Right cardiac atrium (tissue), 5 donors: Measurements from ENCODE around the gene TMEM60. TPM values are rescaled to one million over a fixed set of nuclear protein-coding genes. Genes with fewer than 3 reads are reported as not detected.

Source experiments
- ATAC-seq, 2 donors: fragments of 200-7000 bp; cut with Tn5 transposase; one replicate each; pipeline versions ENCODE4 v1.8.0 to v1.9.1; 2020; ENCODE audit warnings: moderate library complexity in 2 of 2, mild to moderate bottlenecking in 1 of 2
- DNase-seq, 3 donors: peaks; one replicate each; pipeline ENCODE4 v3.0.0-alpha.2; 2020
- H3K27ac ChIP-seq: one replicate; pipeline ENCODE4 v1.5.1; 2013; ENCODE audit warnings: mild to moderate bottlenecking, low read length, control low read depth, moderate library complexity
- H3K27me3 ChIP-seq: one replicate; pipeline ENCODE4 v1.6.1; 2013; ENCODE audit not compliant: control insufficient read depth, insufficient read depth
- H3K4me1 ChIP-seq: one replicate; pipeline ENCODE4 v1.6.1; 2013; ENCODE audit warnings: low read length; ENCODE audit not compliant: control insufficient read depth, insufficient read depth
- H3K4me3 ChIP-seq: one replicate; pipeline ENCODE4 v1.5.1; 2013; ENCODE audit warnings: low read length, control low read depth
- H3K9me3 ChIP-seq: one replicate; pipeline ENCODE4 v1.6.1; 2013; ENCODE audit warnings: low read length; ENCODE audit not compliant: control insufficient read depth
- WGBS: extraction: QIAGEN DNeasy Blood & Tissue Kit; methylation state at CpG from one replicate; pipeline ENCODE4 v1.1.7; 2013; 5-methylcytosine and 5-hydroxymethylcytosine counted together
- intact Hi-C, 4 donors: fragments of 100-400 bp; cut with DNase I; formaldehyde crosslinking; loops; one replicate each; pipeline versions ENCODE4 v1.11.0 to v1.14.0; 2022 to 2023
- polyA plus RNA-seq: library from polyadenylated mRNA; stranded (reverse); fragments of 200-250 nt; gene quantifications from one replicate; pipeline ENCODE4 v1.2.3, GENCODE V29; 2013
- total RNA-seq, 4 donors: library from RNA; stranded (reverse); fragmentation: NEBNext Ultra II Directional; extraction: Animal tissue kit (Norgen Biotek cat#: 25700); gene quantifications; one replicate each; pipeline ENCODE4 v1.2.1, GENCODE V29; 2021
- donor health status: healthy with polysubstance abuse.
- donor health status: DM: no; HTN: yes; CAD: no.
- donor health status: DM: no; HTN: no; CAD: no.
- donor health status: DM: no; HTN: yes; CAD: no; lungs with severe emphysema.
- donor health status: DM: yes; HTN: yes; CAD: no.

The TMEM60 gene
- total and polyA plus RNA-seq, 5 donors = 7.9 to 16.3 (median 9.2) TPM

DNA sequence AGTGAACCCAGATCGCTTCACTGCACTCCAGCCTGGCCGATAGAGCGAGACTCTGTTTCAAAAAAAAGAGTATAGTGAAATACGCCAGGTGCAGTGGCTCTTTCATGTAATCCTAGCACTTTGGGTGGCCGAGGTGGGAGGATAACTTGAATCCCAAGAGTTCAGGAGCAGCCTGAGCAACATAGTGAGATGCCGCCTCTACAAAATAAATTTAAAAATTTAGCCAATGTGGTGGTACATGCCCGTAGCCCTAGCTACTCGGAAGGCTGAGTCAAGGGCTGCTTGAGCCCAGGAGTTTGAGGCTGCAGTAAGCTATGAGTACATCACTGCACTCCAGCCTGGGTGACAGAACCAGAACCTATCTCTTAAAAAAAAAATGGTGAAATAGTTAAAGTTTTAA is 27.9 kb downstream of the TMEM60 start:
- Histone ChIP-seq H3K4me1 (peaks cover 1% of the 10 kb centered on the region), H3K9me3 (no peaks in the 10 kb centered on the region), H3K4me3 (no peak overlapping the region), H3K27ac (no peak overlapping the region), H3K27me3 (no peaks in the 10 kb centered on the region)
- 92% methylated on average over 8 of the region's 8 CpGs for WGBS
- ATAC-seq = no peak
- intact Hi-C loops = no loop called here
- DNase-seq = no peak

DNA sequence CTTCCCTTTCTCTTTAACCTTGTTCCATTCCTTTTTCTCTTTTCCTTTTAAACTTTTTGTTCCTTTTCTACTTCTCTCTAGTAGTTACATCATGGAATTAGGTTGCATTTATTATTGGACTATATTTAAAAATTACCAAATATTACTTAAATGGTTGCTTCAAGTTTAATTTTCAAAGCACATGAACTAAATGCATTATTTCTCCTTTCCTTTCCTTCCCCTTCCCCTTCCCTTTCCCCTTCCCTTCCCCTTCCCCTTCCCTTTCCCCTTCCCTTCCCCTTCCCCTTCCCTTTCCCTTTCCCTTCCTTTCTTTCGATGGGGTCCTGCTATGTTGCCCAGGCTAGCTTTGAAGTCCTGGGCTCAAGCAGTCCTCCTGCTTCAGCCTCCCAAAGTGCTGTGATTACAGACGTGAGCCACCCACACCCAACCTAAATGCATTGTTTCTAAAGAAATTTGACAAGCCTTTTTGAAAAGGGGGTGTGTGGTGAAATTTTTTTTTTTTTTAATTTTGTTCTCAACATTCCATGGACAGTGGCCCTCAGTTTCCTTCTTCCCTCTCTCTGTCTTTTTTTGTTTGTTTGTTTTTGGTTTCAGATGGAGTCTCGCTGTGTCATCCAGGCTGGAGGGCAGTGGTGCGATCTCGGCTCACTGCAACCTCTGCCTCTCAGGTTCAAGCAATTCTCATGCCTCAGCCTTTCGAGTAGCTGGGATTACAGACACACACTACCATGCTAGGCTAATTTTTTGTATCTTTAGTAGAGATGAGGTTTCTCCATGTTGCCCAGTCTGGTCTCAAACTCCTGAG is 31.2 kb downstream of the TMEM60 start:
- no peak for DNase-seq
- Histone ChIP-seq H3K4me3 (no peak overlapping the region), H3K9me3 (no peaks in the 10 kb centered on the region), H3K4me1 (peaks cover 1% of the 10 kb centered on the region), H3K27me3 (no peaks in the 10 kb centered on the region), H3K27ac (no peak overlapping the region)
- WGBS = 89% methylated on average over 6 of the region's 6 CpGs
- intact Hi-C loops = loop anchor here in 1 of 4 donors (10.0 kb wide), 1 partner anchor 112 kb away; no protein-coding TSS in a partner anchor
- ATAC-seq = no peak

DNA sequence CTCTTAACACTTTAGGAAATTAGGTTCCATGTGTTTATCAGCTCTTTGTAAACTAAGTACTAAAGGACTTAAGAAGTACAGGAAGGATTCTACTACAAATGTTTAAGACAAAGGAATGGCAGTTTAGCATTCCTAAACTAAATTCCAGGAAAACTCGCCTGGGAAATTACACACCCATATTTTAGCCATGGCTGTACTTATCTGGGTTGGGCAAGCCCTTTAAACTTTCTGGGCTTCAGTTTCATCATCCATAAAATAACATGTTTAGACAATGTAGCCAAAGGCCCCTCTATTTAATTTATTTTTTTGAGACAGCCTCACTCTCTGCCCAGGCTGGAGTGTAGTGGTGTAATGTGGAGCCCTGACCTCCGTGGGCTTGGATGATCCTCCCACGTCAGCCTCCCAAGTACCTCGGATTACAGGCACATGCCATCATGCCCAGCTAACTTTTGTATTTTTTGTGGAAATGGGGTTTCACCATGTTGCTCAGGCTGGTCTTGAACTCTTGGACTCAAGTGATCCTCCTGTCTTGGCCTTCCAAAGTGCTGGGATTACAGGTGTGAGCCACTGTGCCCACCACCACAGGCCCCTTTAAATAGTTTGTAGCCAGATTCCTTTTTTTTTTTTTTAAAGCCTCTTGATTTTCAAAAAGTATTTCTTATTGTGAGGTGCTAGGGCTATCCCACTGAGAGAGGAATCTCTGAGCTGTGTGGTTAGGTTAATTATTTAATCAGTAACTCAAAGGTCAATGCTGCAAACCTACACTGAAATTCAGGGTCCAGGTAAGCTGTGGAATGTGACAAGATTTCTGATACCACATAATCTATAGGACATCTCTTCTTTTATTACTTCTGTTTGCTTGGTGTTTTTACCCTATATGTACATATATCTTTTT is 32.1 kb downstream of the TMEM60 start:
- intact Hi-C loops = loop anchor here in 1 of 4 donors (10.0 kb wide), 1 partner anchor 111 kb away; no protein-coding TSS in a partner anchor
- peaks cover 1% of the 10 kb centered on the region for H3K4me1 ChIP-seq
- H3K27me3 ChIP-seq = no peaks in the 10 kb centered on the region
- no peak overlapping the region for H3K27ac ChIP-seq
- WGBS = 92% methylated on average over 4 of the region's 4 CpGs
- no peak for DNase-seq
- no peak overlapping the region for H3K4me3 ChIP-seq
- peak in 1 of 2 donors; percentile 20 for ATAC-seq
- no peaks in the 10 kb centered on the region for H3K9me3 ChIP-seq

DNA sequence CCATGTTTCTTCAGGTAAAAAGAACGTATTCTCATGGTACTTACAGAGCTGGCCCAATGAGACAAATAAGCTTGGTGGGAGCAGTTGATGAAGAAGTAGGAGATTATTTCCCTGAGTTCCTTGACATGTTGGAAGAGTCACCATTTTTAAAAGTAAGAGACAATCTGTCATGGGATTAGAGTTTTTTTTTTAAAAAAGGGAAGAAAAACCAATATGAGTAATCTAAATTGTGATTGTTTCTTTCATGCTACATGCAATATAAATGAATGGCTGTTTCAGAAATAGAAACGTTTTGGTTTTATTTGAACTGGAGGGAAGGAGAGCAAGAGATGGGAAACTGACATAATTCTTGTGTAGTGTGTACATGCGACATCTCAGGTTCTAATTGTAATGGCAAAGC is 32.8 kb downstream of the TMEM60 start:
- ATAC-seq (no peak), DNase-seq (no peak)
- H3K4me1 ChIP-seq = peaks cover 1% of the 10 kb centered on the region
- intact Hi-C loops = loop anchor here in 1 of 4 donors (10.0 kb wide), 1 partner anchor 111 kb away; no protein-coding TSS in a partner anchor
- no peaks in the 10 kb centered on the region for H3K9me3 ChIP-seq
- H3K27ac ChIP-seq = no peak overlapping the region
- 72% methylated on average over 3 of the region's 3 CpGs for WGBS
- no peaks in the 10 kb centered on the region for H3K27me3 ChIP-seq
- no peak overlapping the region for H3K4me3 ChIP-seq

DNA sequence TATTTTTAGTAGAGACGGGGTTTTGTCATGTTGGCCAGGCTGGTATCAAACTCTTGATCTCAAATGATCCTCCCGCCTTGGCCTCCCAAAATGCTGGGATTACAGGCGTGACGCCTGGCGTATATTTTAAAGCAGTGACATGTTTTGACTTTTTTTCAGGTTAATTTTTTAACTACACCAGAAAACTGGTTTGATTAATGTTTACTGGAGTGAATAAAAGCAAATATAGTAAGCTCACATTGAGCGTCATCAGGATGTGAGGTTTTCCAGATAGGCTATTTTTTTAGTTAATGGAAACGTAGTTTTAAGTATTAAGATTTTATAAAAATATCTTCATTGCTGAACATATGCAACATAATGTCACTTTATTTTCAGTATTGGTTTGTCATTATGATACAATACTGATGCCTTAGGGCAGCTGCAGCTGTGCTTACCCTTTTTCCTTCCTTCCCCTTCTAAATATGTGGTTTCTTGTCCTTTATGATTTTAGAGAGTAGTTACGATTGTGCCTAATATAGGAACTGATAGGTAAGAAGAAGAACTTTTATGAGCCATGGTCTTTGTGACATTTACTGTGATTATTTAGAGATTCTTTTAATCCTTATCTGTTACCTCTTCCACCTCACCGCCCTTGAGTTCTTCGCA is 37.3 kb downstream of the TMEM60 start:
- Histone ChIP-seq H3K4me1 (no peaks in the 10 kb centered on the region), H3K27me3 (no peaks in the 10 kb centered on the region), H3K4me3 (no peak overlapping the region), H3K27ac (no peak overlapping the region), H3K9me3 (no peaks in the 10 kb centered on the region)
- WGBS = 89% methylated on average over 10 of the region's 10 CpGs
- ATAC-seq = no peak
- intact Hi-C loops = loop anchor here in 1 of 4 donors (10.0 kb wide), 1 partner anchor 106 kb away; no protein-coding TSS in a partner anchor
- DNase-seq = no peak

DNA sequence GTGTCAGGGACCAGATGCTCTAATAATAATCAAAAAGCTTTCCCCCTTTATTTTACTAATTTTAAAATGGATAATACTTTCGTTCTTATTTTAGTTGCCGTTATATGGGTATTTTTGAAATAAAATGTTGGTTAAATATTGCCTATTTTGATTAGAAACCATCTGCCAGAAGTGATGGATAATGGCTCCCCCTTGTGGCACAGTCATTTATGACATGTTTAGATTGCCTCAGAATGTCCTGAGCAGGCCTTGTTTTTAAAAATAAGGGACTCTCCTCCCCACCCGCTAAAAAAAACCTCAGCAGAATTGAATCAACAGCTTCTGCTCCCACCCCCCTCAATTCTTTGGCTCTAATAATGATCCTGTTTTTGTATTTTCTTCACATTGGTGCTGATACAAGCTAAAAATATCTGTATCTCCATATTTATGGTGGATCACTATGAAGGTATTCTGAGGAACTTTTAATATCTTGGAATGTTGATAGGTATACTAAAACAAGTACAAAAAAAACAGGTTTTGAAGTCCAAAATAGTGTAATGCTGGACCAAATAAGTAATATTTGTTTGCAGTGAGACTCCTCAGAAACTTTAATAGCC is 38.8 kb downstream of the TMEM60 start:
- Histone ChIP-seq H3K4me3 (no peak overlapping the region), H3K27ac (no peak overlapping the region), H3K9me3 (no peaks in the 10 kb centered on the region), H3K4me1 (no peaks in the 10 kb centered on the region), H3K27me3 (no peaks in the 10 kb centered on the region)
- peak; percentile 55 to 69 for ATAC-seq
- intact Hi-C loops = loop anchor here in 3 of 4 donors (2.0 to 5.0 kb wide), 4 partner anchors 101 to 109 kb away; no protein-coding TSS in a partner anchor
- DNase-seq = no peak
- WGBS = 2% methylated on average over 3 of the region's 3 CpGs

DNA sequence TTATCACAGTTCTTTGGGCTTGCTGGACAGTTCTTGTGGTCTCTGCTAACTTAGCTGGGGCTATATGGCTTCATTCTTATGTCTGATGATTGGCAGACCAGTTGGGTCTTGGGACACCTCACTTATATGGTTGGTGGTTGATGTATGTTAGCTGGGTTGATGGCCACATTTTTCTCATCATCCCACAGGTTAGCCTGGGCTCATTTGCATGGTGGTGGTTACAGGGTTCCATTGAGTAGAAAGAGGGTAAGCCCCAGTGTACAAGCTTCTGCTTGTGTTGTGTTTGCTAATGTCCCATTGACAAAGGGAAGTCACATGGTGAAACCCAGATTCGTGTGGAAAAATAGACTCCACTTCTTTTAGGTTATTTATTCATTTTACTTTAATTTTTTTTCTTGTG is 40.6 kb downstream of the TMEM60 start:
- 37% methylated on average over 1 of the region's 1 CpG for WGBS
- Histone ChIP-seq H3K27me3 (no peaks in the 10 kb centered on the region), H3K4me3 (no peak overlapping the region), H3K9me3 (no peaks in the 10 kb centered on the region), H3K4me1 (no peaks in the 10 kb centered on the region), H3K27ac (no peak overlapping the region)
- ATAC-seq (no peak), DNase-seq (no peak)
- intact Hi-C loops = loop anchor here in 1 of 4 donors (5.0 kb wide), 1 partner anchor 100 kb away; no protein-coding TSS in a partner anchor

DNA sequence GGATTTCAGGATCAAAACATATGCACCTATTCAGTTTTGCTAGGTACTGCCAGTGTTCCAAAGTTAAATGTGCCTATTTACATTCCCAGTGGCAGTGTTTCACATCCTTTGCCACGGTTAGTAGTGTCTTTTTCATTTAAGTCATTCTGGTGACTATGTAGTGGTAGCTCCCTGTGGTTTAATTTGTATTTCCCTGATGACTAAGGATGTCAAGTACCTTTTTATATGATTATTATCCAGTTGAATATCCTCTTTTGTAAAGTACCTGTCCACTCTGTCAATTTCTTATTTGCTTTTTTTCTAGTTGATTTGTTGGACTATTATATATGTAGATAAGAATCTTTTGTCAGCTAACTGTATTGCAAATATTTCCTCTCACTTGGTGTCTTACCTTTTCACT is 45.1 kb downstream of the TMEM60 start:
- no peak overlapping the region for H3K27ac ChIP-seq
- H3K4me3 ChIP-seq = no peak overlapping the region
- no peaks in the 10 kb centered on the region for H3K9me3 ChIP-seq
- intact Hi-C loops = no loop called here
- ATAC-seq (no peak), DNase-seq (no peak)
- H3K4me1 ChIP-seq = peaks cover 3% of the 10 kb centered on the region
- WGBS = 83% methylated on average over 1 of the region's 1 CpG
- H3K27me3 ChIP-seq = no peaks in the 10 kb centered on the region

DNA sequence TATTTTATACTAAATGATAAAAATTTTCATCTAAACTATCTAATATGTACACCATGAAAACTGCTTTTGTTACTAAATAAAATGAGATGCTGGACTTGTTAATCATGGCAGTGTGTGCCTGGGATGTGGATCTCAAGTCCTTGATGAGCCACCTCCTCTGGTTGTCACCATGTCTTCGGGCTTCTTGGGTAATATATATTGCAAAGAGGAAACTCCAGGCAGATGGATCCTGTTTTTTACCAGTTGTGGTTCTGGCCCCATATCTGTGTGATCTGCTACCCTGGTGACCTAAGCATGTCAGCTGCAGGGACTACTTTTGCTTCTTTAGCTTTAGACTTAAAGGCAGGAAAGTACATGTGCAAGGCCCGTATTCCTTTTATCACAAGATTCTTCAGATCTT is 46.2 kb downstream of the TMEM60 start:
- Histone ChIP-seq H3K4me1 (peaks cover 3% of the 10 kb centered on the region), H3K27me3 (no peaks in the 10 kb centered on the region), H3K27ac (no peak overlapping the region), H3K9me3 (no peaks in the 10 kb centered on the region), H3K4me3 (no peak overlapping the region)
- 56% methylated on average over 2 of the region's 2 CpGs for WGBS
- DNase-seq (no peak), ATAC-seq (no peak)
- intact Hi-C loops = no loop called here

DNA sequence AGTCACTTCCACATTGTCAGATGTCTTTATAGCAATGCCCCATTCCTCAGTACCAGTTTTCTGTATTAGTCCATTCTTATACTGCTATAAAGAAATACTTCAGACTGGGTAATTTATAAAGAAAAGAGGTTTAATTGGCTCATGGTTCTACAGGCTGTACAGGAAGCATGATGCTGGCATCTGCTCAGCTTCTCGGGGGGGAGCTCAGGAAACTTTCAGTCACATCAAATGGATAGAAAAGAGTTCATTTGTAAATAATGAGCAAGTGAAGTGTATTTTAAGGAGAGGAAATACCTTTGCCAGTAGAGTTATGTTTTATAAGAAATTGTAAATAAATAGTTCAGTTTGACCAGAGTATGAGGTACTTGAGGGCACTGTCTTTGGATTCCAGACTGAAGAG is 50.5 kb downstream of the TMEM60 start:
- Histone ChIP-seq H3K9me3 (no peaks in the 10 kb centered on the region), H3K4me1 (peaks cover 3% of the 10 kb centered on the region), H3K27ac (no peak overlapping the region), H3K27me3 (no peaks in the 10 kb centered on the region), H3K4me3 (no peak overlapping the region)
- no peak for DNase-seq
- intact Hi-C loops = no loop called here
- ATAC-seq = no peak
- 73% methylated on average over 1 of the region's 1 CpG for WGBS
